Coronary artery (tissue), 2 donors: ENCODE results near the gene PRKAR1A.

Source experiments
- DNase-seq: peaks from one replicate; pipeline ENCODE4 v3.0.0-alpha.2; 2017; ENCODE audit warnings: low spot score
- H3K27ac ChIP-seq, 2 donors: fragments of 200-600 bp; sonication (generic); one replicate each; pipeline ENCODE4 v1.5.1; 2016 to 2019
- H3K4me3 ChIP-seq: fragments of 200-600 bp; sonication (generic); 2 replicates; pipeline ENCODE4 v1.5.1; 2016; ENCODE audit warnings: mild to moderate bottlenecking, moderate library complexity
- TF ChIP-seq, protein P1 (sequence below): fragments of 200-600 bp; sonication (generic); IDR thresholded peaks from one replicate; pipeline ENCODE4 v1.5.1; 2019; ENCODE audit warnings: antibody characterized with exemption

PRKAR1A gene

DNA sequence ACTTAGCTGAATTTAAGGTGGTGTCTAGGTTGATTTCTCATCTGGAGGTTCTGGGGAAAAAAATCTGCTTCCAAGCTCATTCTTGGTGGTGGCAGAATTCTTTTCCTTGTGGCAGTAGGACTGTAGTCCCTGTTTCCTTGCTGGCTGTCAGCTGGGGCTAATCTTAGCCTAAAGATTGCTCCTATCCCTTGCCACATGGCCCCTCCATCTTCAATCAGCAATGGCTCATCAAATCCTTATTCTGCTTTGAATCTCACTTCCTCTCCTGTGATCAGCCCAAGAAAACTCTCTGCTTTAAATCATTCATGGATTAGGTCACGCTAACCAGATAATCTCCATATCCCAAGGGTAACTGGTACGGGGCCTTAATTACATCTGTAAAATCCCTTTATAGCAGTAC, 82.3 kb downstream of the PRKAR1A start:
- DNase-seq, result no peak
- H3K4me3 ChIP-seq, result no peak overlapping the region
- peak overlapping the region in 1 of 2 donors; percentile 40 for H3K27ac ChIP-seq
- TF ChIP-seq, protein P1, sequence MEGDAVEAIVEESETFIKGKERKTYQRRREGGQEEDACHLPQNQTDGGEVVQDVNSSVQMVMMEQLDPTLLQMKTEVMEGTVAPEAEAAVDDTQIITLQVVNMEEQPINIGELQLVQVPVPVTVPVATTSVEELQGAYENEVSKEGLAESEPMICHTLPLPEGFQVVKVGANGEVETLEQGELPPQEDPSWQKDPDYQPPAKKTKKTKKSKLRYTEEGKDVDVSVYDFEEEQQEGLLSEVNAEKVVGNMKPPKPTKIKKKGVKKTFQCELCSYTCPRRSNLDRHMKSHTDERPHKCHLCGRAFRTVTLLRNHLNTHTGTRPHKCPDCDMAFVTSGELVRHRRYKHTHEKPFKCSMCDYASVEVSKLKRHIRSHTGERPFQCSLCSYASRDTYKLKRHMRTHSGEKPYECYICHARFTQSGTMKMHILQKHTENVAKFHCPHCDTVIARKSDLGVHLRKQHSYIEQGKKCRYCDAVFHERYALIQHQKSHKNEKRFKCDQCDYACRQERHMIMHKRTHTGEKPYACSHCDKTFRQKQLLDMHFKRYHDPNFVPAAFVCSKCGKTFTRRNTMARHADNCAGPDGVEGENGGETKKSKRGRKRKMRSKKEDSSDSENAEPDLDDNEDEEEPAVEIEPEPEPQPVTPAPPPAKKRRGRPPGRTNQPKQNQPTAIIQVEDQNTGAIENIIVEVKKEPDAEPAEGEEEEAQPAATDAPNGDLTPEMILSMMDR, result no peak

DNA sequence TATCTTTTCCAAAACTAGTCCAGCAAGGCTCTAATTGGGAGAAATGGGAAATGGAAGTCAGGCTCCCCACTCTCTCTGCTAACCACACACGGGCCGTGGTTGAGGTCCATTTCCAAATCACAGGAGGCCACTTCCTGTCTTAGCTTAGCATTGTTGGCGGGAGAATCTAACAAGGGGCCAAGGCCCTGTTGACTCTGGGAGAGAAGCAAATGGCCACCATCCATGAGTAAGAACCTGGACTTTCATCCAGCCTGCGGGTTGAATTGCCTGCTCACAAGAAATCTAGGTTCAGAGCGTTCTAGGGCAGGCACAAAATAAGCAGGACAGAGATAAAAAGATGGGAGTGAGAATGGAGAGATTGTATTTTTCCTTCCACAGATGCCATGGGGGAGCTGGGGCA, 83.3 kb downstream of the PRKAR1A start:
- TF ChIP-seq, protein P1, result no peak
- Histone ChIP-seq H3K27ac (peak overlapping the region in 1 of 2 donors; percentile 40), H3K4me3 (no peak overlapping the region)
- DNase-seq, result no peak

DNA sequence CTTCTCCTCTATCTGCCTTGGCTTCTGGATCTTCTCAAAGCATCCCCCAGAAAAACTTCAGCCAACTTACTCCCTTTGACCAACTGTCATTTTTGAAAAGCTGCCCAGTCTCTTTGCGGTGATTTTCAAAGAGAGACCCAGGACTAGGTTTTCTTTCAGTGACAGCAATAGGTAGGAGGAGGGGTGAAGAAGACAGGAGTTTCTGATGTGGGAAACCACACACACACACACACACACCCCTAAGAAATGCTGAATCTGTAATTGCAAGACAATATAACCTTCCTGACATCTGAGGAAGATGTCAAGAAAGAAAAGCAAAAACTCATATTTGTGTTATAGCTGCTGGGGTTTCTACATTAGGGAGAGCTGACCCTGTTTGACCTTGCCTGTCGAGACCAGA, 83.8 kb downstream of the PRKAR1A start:
- H3K27ac ChIP-seq, result peak overlapping the region in 1 of 2 donors; percentile 40
- no peak for DNase-seq
- H3K4me3 ChIP-seq, result no peak overlapping the region
- TF ChIP-seq, protein P1, result no peak

DNA sequence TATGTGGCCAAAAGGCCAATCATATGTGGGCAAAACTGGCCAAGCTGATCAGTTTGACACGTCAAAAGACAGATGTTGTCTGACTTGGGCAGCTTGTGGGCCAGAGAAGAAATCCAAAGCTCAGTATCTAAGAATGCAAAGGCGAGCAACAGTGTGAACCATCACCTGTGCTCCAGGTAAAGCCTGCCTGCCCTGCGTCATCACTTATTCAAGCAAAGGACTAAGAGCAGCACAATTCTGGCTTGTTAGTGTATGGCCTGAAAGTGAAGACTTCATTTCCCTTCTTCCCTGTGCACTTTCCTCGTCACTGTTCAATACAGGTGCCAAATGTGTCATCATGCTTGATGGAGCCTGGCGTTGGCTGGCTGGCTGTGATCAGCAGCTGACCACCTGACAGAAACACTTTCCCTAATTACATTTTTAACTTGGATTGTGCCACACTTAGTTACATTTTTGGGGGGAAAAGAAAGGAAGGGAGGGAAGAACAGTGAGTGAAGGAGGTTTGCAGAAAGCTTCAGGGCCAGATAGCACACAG, 84.2 kb downstream of the PRKAR1A start:
- TF ChIP-seq, protein P1, result no peak
- Histone ChIP-seq H3K4me3 (no peak overlapping the region), H3K27ac (peak overlapping the region in 1 of 2 donors; percentile 12)
- no peak for DNase-seq

DNA sequence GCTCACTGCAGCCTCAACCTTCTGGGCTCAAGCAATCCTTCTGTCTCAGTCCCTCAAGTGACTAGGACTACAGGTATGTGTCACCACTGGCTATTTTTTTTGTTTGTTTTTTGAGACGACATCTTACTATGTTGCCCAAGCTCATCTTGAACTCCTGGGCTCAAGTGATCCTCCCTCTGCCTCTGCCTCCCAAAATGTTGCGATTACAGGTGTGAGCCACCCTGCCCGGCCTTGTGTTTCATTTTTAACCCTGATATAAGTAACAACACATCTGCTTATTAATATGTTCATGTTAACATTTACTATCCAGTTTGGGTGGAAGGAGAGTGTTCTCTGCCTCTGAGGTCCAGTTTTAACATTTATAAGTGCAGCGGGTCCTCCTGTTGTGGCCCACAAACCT, 85.8 kb downstream of the PRKAR1A start:
- no peak for DNase-seq
- peak overlapping the region in 1 of 2 donors; percentile 28 for H3K27ac ChIP-seq
- H3K4me3 ChIP-seq, result peak overlapping the region; percentile 82
- TF ChIP-seq, protein P1, result no peak

DNA sequence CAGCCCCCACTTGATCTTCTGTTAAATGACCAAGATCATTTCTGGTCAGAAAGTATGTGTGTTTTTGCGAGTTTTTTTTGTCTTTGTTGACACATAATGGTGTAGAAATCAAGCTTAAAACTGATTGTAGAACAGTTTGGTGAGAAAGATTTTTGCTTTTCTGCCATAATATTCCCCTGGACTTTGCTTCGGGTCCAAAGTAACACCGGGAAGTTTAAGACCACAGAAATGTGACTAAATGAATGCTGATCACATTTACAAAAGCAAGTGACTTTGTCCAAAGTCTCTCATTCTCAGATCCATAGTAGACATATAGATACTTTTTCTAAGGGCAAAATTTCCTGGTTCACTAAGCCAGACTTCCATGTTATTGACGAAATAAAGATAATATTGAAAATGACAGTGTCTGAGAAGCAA, 86.3 kb downstream of the PRKAR1A start:
- peak overlapping the region; percentile 82 for H3K4me3 ChIP-seq
- TF ChIP-seq, protein P1, result no peak
- DNase-seq, result no peak
- H3K27ac ChIP-seq, result peak overlapping the region in 1 of 2 donors; percentile 76

DNA sequence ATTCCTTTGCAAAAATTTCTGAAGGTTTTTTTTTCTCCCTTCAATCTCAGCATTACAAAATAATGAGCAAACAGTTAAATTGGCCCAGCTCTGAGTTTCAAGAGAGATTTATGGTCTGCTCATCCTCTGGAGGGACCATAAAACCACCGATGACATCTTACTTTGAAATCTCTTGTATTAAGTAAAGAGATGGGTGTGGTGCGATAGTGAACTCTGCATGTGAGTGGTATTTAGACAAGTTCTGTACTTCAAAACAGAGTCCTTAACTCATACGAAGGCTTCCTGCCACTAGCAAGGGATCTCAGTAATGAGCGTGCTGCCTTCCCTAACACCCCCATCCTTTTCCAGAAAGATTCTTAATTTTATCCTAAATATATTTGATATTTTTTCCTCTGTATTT, 86.9 kb downstream of the PRKAR1A start:
- Histone ChIP-seq H3K27ac (peak overlapping the region in 1 of 2 donors; percentile 76), H3K4me3 (peak overlapping the region; percentile 82)
- TF ChIP-seq, protein P1, result no peak
- no peak for DNase-seq
